PFSK-1 (cell line): Measurements from ENCODE around the gene SPACA6.
A peak's percentile ranks its signal among the peaks of the same experiment; 100 is the strongest.

ENCODE experiments used
- FOXP2 ChIP-seq: optimal IDR thresholded peaks from 2 replicates; pipeline ENCODE3; 2011; ENCODE audit warnings: borderline replicate concordance, control low read depth, inconsistent platforms; ENCODE audit not compliant: insufficient read depth; ENCODE audit errors: extremely low read length, extremely low read depth
- POLR2AphosphoS5 ChIP-seq: IDR thresholded peaks from 2 replicates; pipeline ENCODE4 v1.6.1; 2012; ENCODE audit warnings: low read depth, mild to moderate bottlenecking, control low read depth, low read length, moderate library complexity
- SIN3A ChIP-seq: IDR thresholded peaks from 2 replicates; pipeline ENCODE4 v1.6.1; 2012; ENCODE audit warnings: mild to moderate bottlenecking, low read length, moderate library complexity, borderline replicate concordance; ENCODE audit not compliant: insufficient read depth
- TAF1 ChIP-seq: IDR thresholded peaks from 2 replicates; pipeline ENCODE4 v1.6.1; 2012; ENCODE audit warnings: low read length, control low read depth, borderline replicate concordance; ENCODE audit not compliant: insufficient read depth
- TF ChIP-seq, protein P1 (sequence below), 2 experiments: IDR thresholded peaks; 2 replicates each; pipeline versions ENCODE4 v1.6.1 to v1.8.0; 2011 to 2012; ENCODE audit warnings: low read depth in 2 of 2, low read length in 2 of 2, control low read depth in 1 of 2, inconsistent platforms in 1 of 2, mild to moderate bottlenecking in 1 of 2, moderate library complexity in 1 of 2; ENCODE audit not compliant: insufficient read depth in 1 of 2

The SPACA6 gene

GRCh38 chr19:51687791-51688670 lies 5.1 kb upstream of the SPACA6 start:
- TF ChIP-seq SIN3A (0 out of 2 replicates have a peak, but pooled peaks have one; percentile 33), FOXP2 (no peak), POLR2AphosphoS5 (no peak)

- TF ChIP-seq TAF1 (peak; percentile 20; the same call in 1 of the 2 replicates), POLR2AphosphoS5 (peak; percentile 57), SIN3A (peak; percentile 90; the same call in 1 of the 2 replicates), FOXP2 (peak; percentile 21)
- TF ChIP-seq, protein P1, sequence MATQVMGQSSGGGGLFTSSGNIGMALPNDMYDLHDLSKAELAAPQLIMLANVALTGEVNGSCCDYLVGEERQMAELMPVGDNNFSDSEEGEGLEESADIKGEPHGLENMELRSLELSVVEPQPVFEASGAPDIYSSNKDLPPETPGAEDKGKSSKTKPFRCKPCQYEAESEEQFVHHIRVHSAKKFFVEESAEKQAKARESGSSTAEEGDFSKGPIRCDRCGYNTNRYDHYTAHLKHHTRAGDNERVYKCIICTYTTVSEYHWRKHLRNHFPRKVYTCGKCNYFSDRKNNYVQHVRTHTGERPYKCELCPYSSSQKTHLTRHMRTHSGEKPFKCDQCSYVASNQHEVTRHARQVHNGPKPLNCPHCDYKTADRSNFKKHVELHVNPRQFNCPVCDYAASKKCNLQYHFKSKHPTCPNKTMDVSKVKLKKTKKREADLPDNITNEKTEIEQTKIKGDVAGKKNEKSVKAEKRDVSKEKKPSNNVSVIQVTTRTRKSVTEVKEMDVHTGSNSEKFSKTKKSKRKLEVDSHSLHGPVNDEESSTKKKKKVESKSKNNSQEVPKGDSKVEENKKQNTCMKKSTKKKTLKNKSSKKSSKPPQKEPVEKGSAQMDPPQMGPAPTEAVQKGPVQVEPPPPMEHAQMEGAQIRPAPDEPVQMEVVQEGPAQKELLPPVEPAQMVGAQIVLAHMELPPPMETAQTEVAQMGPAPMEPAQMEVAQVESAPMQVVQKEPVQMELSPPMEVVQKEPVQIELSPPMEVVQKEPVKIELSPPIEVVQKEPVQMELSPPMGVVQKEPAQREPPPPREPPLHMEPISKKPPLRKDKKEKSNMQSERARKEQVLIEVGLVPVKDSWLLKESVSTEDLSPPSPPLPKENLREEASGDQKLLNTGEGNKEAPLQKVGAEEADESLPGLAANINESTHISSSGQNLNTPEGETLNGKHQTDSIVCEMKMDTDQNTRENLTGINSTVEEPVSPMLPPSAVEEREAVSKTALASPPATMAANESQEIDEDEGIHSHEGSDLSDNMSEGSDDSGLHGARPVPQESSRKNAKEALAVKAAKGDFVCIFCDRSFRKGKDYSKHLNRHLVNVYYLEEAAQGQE (IDR thresholded peaks at IDR 0.05; ENCODE audit: insufficient read depth in 1 of 2, low read depth in 2 of 2, low read length in 2 of 2) = peak in 1 of 2 experiments; percentile 41; a peak in 1 of 4 replicates
Measured at GRCh38 chr19:51688671-51689571, 4.2 kb upstream of the SPACA6 start.

GRCh38 chr19:51689751-51690453 lies 3.2 kb upstream of the SPACA6 start:
- TF ChIP-seq POLR2AphosphoS5 (peak; percentile 69; the same call in 1 of the 2 replicates), TAF1 (0 out of 2 replicates have a peak, but pooled peaks have one; percentile 32), SIN3A (peak; percentile 59; the same call in 1 of the 2 replicates), FOXP2 (peak; percentile 30)
- TF ChIP-seq, protein P1 (IDR thresholded peaks at IDR 0.05; ENCODE audit: insufficient read depth in 1 of 2, low read depth in 2 of 2, low read length in 2 of 2) = no peak

DNA sequence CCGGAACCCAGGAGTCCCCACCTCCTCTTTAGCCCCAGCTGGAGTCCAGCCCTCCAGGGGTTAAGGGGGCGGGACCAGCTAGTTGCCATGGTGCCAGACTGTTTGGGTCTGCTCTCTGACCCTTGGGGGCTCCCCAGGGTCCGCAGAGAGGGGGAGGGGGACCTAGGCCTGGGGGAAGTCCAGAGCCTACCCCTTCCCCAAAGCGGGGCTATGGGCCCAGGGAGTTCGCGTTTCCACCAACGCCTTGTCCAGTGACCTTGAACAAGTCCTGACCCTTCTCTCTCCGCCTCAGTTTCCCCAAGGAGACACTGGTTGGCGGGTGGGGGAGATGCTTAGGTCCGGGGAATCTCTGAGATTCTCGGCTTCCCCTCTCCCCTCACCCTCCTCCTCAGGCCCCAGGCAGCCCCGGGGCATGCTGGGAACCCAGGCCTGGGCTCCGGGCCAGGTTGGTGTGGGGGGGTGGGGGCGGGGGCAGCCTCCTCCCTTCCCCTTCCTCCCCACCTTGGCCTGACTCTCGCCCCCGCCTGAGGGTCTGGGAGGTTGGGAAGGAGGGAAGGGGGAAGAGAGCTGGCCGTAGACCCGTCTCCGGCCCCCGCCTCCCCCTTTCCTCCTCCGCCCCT lies 2.6 kb upstream of the SPACA6 start:
- TF ChIP-seq SIN3A (no peak; the same call in 1 of the 2 replicates), TAF1 (no peak), POLR2AphosphoS5 (no peak; the same call in 1 of the 2 replicates), FOXP2 (peak; percentile 57)
- TF ChIP-seq, protein P1 (IDR thresholded peaks at IDR 0.05; ENCODE audit: insufficient read depth in 1 of 2, low read depth in 2 of 2, low read length in 2 of 2) = peak in 1 of 2 experiments; percentile 36; a peak in 1 of 4 replicates

- TF ChIP-seq, protein P1 (IDR thresholded peaks at IDR 0.05; ENCODE audit: insufficient read depth in 1 of 2, low read depth in 2 of 2, low read length in 2 of 2) = no peak
- TF ChIP-seq SIN3A = peak; percentile 39; the same call in 1 of the 2 replicates
- 0 out of 2 replicates have a peak, but pooled peaks have one; percentile 39 for TF ChIP-seq TAF1
- no peak; the same call in 1 of the 2 replicates for TF ChIP-seq POLR2AphosphoS5
Measured at GRCh38 chr19:51691074-51691583, 2.0 kb upstream of the SPACA6 start.
